HepG2 (cell line): ENCODE results near the gene CBX5. TPM values are rescaled to one million over a fixed set of nuclear protein-coding genes. Genes with fewer than 3 reads are reported as not detected.
"Not testable (repeated sequence)": the region's sequence is repeated elsewhere in the genome, so short reads cannot be mapped to it uniquely, and the experiment has no call there.

Source experiments
- ATAC-seq: fragments of 200-7000 bp; cut with Tn5 transposase; 3 replicates; pipeline ENCODE4 v1.9.1; 2020; ENCODE audit warnings: mild to moderate bottlenecking, moderate library complexity
- BruUV-seq: library from RNA; stranded (reverse); fragments of 400-500 nt; replicated peaks from 2 replicates; lab custom pipeline; 2021; lab: Mats Ljungman, UMichigan
- CTCF ChIA-PET: fragments of 300-600 bp; formaldehyde crosslinking; extraction: SDS; loops from one replicate; lab custom pipeline; 2021; ENCODE audit warnings: low total read pairs, inconsistent platforms, low intra/inter-chr PET ratio; lab: Yijun Ruan, JAX
- POLR2A ChIA-PET: fragments of 350-600 bp; sonication (Branson Sonifier 250); formaldehyde crosslinking; loops from one replicate; lab custom pipeline; 2020; ENCODE audit warnings: antibody characterized with exemption, inconsistent platforms; lab: Yijun Ruan, JAX
- DNase-seq: peaks from one replicate; pipeline ENCODE4 v3.0.0-alpha.2; 2015; ENCODE audit warnings: low spot score
- FAIRE-seq: peaks from 3 replicates; lab custom pipeline; 2011; peaks lifted over from hg19 to GRCh38; lab: Jason Lieb, UNC
- H2AFZ ChIP-seq: one replicate; pipeline ENCODE4 v1.6.1; 2011; ENCODE audit warnings: low read length, inconsistent platforms
- H3K27ac ChIP-seq: fragments of 300-600 bp; 3 replicates; pipeline ENCODE4 v1.8.0; 2011; ENCODE audit warnings: mixed run types, mild to moderate bottlenecking, mixed read lengths, low read length, inconsistent platforms; ENCODE audit not compliant: insufficient read depth; ENCODE audit errors: extremely low read length
- H3K27me3 ChIP-seq, 2 experiments: fragments of 200-600 bp in 1 of 2; 2 replicates in 1 of 2; 3 replicates in 1 of 2; pipeline versions ENCODE4 v1.6.0 to v1.8.0; 2011; ENCODE audit warnings: low read length in 2 of 2, mild to moderate bottlenecking in 2 of 2, moderate library complexity in 2 of 2, inconsistent platforms in 1 of 2; ENCODE audit not compliant: insufficient read depth in 2 of 2, control insufficient read depth in 1 of 2
- H3K36me3 ChIP-seq, 2 experiments: fragments of 200-600 bp in 1 of 2; replicated peaks in 1 of 2; 2 replicates in 1 of 2; 3 replicates in 1 of 2; pipeline versions ENCODE4 v1.5.1 to v1.8.0; 2011; ENCODE audit warnings: low read length in 2 of 2, inconsistent platforms in 1 of 2; ENCODE audit not compliant: insufficient read depth in 2 of 2, control insufficient read depth in 1 of 2
- H3K4me1 ChIP-seq: 2 replicates; pipeline ENCODE4 v1.5.1; 2012; ENCODE audit warnings: low read length, inconsistent platforms; ENCODE audit not compliant: insufficient read depth
- H3K4me2 ChIP-seq: 2 replicates; pipeline ENCODE4 v1.6.0; 2011; ENCODE audit warnings: low read depth, low read length, inconsistent platforms
- H3K4me3 ChIP-seq, 3 experiments: fragments of 200-600 bp in 1 of 3; sonication (generic), shearing (Covaris generic) in 1 of 3; replicated peaks in 1 of 3; 2 replicates each; pipeline ENCODE4 v1.5.1; 2011 to 2016; ENCODE audit warnings: low read length in 3 of 3, inconsistent platforms in 2 of 3, low read depth in 2 of 3, mild to moderate bottlenecking in 2 of 3, control low read depth in 1 of 3, mixed read lengths in 1 of 3; ENCODE audit not compliant: insufficient read depth in 1 of 3
- H3K79me2 ChIP-seq: one replicate; pipeline ENCODE4 v1.6.1; 2011; ENCODE audit warnings: low read length, inconsistent platforms; ENCODE audit not compliant: insufficient read depth
- H3K9ac ChIP-seq: 2 replicates; pipeline ENCODE4 v1.6.0; 2011; ENCODE audit warnings: mild to moderate bottlenecking, low read depth, low read length, inconsistent platforms; ENCODE audit not compliant: insufficient read depth
- H3K9me3 ChIP-seq: 2 replicates; pipeline ENCODE4 v1.5.1; 2012; ENCODE audit warnings: mild to moderate bottlenecking, low read length
- H4K20me1 ChIP-seq: 2 replicates; pipeline ENCODE4 v1.6.0; 2011; ENCODE audit warnings: inconsistent platforms, mild to moderate bottlenecking, low read length, moderate library complexity; ENCODE audit not compliant: insufficient read depth
- AGO2 ChIP-seq: fragments of 200-400 bp; formaldehyde crosslinking; optimal IDR thresholded peaks from 2 replicates; pipeline ENCODE3; 2017; ENCODE audit warnings: mild to moderate bottlenecking, low read depth, low read length, moderate library complexity
- ATF7 ChIP-seq, 2 experiments: fragments of 450-650 bp in 1 of 2; sonication (generic) in 1 of 2; formaldehyde crosslinking in 1 of 2; IDR thresholded peaks; 2 replicates each; pipeline versions ENCODE4 v1.4.0 to v1.6.1; 2016 to 2020; ENCODE audit warnings: antibody characterized with exemption in 1 of 2, mild to moderate bottlenecking in 1 of 2, missing genetic modification reagents in 1 of 2
- ATF7-NPFF ChIP-seq: sonication (generic); formaldehyde crosslinking; IDR thresholded peaks from 2 replicates; pipeline ENCODE4 v1.8.1; 2023; ENCODE audit warnings: mild to moderate bottlenecking, low read depth, missing genetic modification reagents, moderate library complexity
- BHLHE40 ChIP-seq: IDR thresholded peaks from 2 replicates; pipeline ENCODE4 v1.6.1; 2011; ENCODE audit warnings: low read length, improper control_type of control experiment
- GRHL1 ChIP-seq: sonication (generic); formaldehyde crosslinking; conservative IDR thresholded peaks from 2 replicates; pipeline ENCODE4 v1.8.0; 2022; ENCODE audit warnings: missing genetic modification reagents
- HCFC1 ChIP-seq: fragments of 150-350 bp; IDR thresholded peaks from 2 replicates; pipeline ENCODE4 v1.6.1; 2014; ENCODE audit warnings: low read depth, low read length
- IRX3 ChIP-seq: sonication (generic); formaldehyde crosslinking; IDR thresholded peaks from 2 replicates; pipeline ENCODE4 v1.8.1; 2023; ENCODE audit warnings: mild to moderate bottlenecking, low read depth, missing genetic modification reagents, borderline replicate concordance
- RBFOX2 ChIP-seq: fragments of 200-400 bp; formaldehyde crosslinking; IDR thresholded peaks from 2 replicates; pipeline ENCODE4 v1.6.1; 2017; ENCODE audit warnings: low read depth, mild to moderate bottlenecking, low read length
- SAP130 ChIP-seq: IDR thresholded peaks from 2 replicates; pipeline ENCODE4 v1.6.1; 2016; ENCODE audit warnings: low read depth
- ZNF124 ChIP-seq: sonication (generic); formaldehyde crosslinking; IDR thresholded peaks from 2 replicates; pipeline ENCODE4 v1.4.0; 2020; ENCODE audit warnings: missing genetic modification reagents
- ZNF331 ChIP-seq: sonication (generic); formaldehyde crosslinking; IDR thresholded peaks from 2 replicates; pipeline ENCODE4 v1.4.0; 2020; ENCODE audit warnings: missing genetic modification reagents
- ZNF501 ChIP-seq: sonication (generic); formaldehyde crosslinking; IDR thresholded peaks from 2 replicates; pipeline ENCODE4 v1.5.1; 2020; ENCODE audit warnings: mild to moderate bottlenecking, moderate library complexity, missing genetic modification reagents
- ZNF543 ChIP-seq: sonication (generic); formaldehyde crosslinking; IDR thresholded peaks from 2 replicates; pipeline ENCODE4 v1.4.0; 2020; ENCODE audit warnings: mild to moderate bottlenecking, missing genetic modification reagents
- ZNF766 ChIP-seq: sonication (generic); formaldehyde crosslinking; IDR thresholded peaks from 2 replicates; pipeline ENCODE4 v1.5.0; 2020; ENCODE audit warnings: missing genetic modification reagents, borderline replicate concordance
- WGBS: methylation state at CpG from one replicate; pipeline ENCODE4 v1.1.6; 2017; ENCODE audit warnings: low lambda C conversion rate; 5-methylcytosine and 5-hydroxymethylcytosine counted together
- in situ Hi-C: cut with HindIII; loops from 2 replicates; pipeline ENCODE4 v1.10.0; 2017; ENCODE audit warnings: low pct_unique_long_range_greater_than_20kb; ENCODE audit not compliant: extremely low pct_ligation_motif_present
- intact Hi-C: fragments of 100-400 bp; cut with micrococcal nuclease; formaldehyde crosslinking; loops from one replicate; pipeline ENCODE4 v1.10.0; 2022; ENCODE audit not compliant: unreplicated experiment
- polyA plus RNA-seq, 8 experiments: library from polyadenylated mRNA; depleted of rRNA in 3 of 8; stranded (reverse) in 7 of 8; unstranded in 1 of 8; fragments of >200 nt; fragmentation: Illumina TruSeq in 4 of 8; extraction: Trizol in 4 of 8; gene quantifications; 2 replicates each; pipeline versions ENCODE4 v1.2.1 to v1.2.3, GENCODE V29; 2011 to 2016; ENCODE audit warnings: low read depth in 4 of 8, missing spikeins in 1 of 8, mixed read lengths in 1 of 8; ENCODE audit not compliant: insufficient read depth in 1 of 8
- total RNA-seq, 5 experiments: library from RNA; depleted of rRNA; stranded (reverse); fragments of >200 nt; fragmentation: Illumina TruSeq; extraction: Trizol; gene quantifications; 2 replicates each; pipeline ENCODE4 v1.2.3, GENCODE V29; 2016; ENCODE audit warnings: low read depth in 1 of 5

Gene CBX5
- total and polyA plus RNA-seq, 2 of the 13 experiments (the other 11 are each of a cell fraction or from before 2014, with no cell fraction given) = 16.0 to 22.2 TPM

GRCh38 chr12:54284070-54284780, 4.3 kb upstream of the CBX5 start:
- H2AFZ ChIP-seq, H3K9me3 ChIP-seq, DNase-seq, H3K27me3 ChIP-seq, FAIRE-seq, BruUV-seq, ATAC-seq, intact Hi-C loops, CTCF ChIA-PET, H3K27ac ChIP-seq: not testable (repeated sequence)
- TF ChIP-seq AGO2 (peak; percentile 21), RBFOX2 (peak; percentile 32)
- Histone ChIP-seq H3K9ac (peak overlapping the region; percentile 100), H3K4me1 (peaks cover 48% of the 10 kb centered on the region), H3K36me3 (peaks cover 13 to 59% of the 10 kb centered on the region in 2 experiments), H3K4me2 (peak overlapping the region; percentile 79), H3K4me3 (peak overlapping the region; percentile 73 to 79 (median 76); a peak in 5 of 6 replicates), H3K79me2 (peaks cover 43% of the 10 kb centered on the region), H4K20me1 (peaks cover 70% of the 10 kb centered on the region)
- in situ Hi-C loops = loop anchor here (5.0 kb wide), 1 partner anchor 43 kb away; the partner anchor contains the start of gene COPZ1
- POLR2A ChIA-PET = interaction anchor here (1.0 to 5.2 kb wide), 5 partner anchors 10 to 75 kb away, joined by 3 to 65 read pairs (median 11); partner anchors contain the start of genes COPZ1 and NFE2
- WGBS = 70% methylated on average over 1 of the region's 2 CpGs

GRCh38 chr12:54282949-54283593, 3.1 kb upstream of the CBX5 start:
- Histone ChIP-seq H3K79me2 (peaks cover 55% of the 10 kb centered on the region), H3K36me3 (peaks cover 13 to 59% of the 10 kb centered on the region in 2 experiments), H3K27ac (no peak overlapping the region), H4K20me1 (peaks cover 65% of the 10 kb centered on the region), H3K9ac (peak overlapping the region; percentile 100), H3K4me1 (peaks cover 55% of the 10 kb centered on the region), H2AFZ (no peak overlapping the region), H3K27me3 (no peaks in the 10 kb centered on the region; a peak in 1 of 5 replicates), H3K4me3 (peak overlapping the region; percentile 73 to 79 (median 76)), H3K4me2 (peak overlapping the region; percentile 79), H3K9me3 (no peaks in the 10 kb centered on the region)
- intact Hi-C loops = no loop called here
- DNase-seq (no peak), FAIRE-seq (no peak), ATAC-seq (no peak)
- ChIA-PET CTCF (no interaction called here), POLR2A (interaction anchor here (1.5 to 5.2 kb wide), 4 partner anchors 11 to 76 kb away, joined by 7 to 65 read pairs (median 13); partner anchors contain the start of genes COPZ1 and NFE2)
- WGBS = 51% methylated on average over 11 of the region's 11 CpGs
- in situ Hi-C loops = loop anchor here (5.0 kb wide), 1 partner anchor 44 kb away; the partner anchor contains the start of gene COPZ1
- BruUV-seq = no TSS peak
- no peak for TF ChIP-seq HCFC1
- TF ChIP-seq ZNF331 = peak; percentile 24; the same call in 1 of the 2 replicates
- TF ChIP-seq BHLHE40 = no peak
- no peak for TF ChIP-seq ZNF766 (CRISPR knock-in tag)
- TF ChIP-seq RBFOX2 = peak; percentile 72
- TF ChIP-seq ZNF543 (CRISPR knock-in tag) = no peak
- TF ChIP-seq ATF7 (IDR thresholded peaks at IDR 0.05) = no peak
- TF ChIP-seq ATF7 (CRISPR knock-in tag; IDR thresholded peaks at IDR 0.05) = no peak
- TF ChIP-seq ATF7-NPFF (CRISPR knock-in tag) = no peak
- no peak for TF ChIP-seq ZNF501 (CRISPR knock-in tag)
- no peak for TF ChIP-seq GRHL1 (CRISPR knock-in tag)
- 0 out of 2 replicates have a peak, but pooled peaks have one; percentile 10 for TF ChIP-seq SAP130
- TF ChIP-seq IRX3 = no peak
- TF ChIP-seq ZNF124 = 0 out of 2 replicates have a peak, but pooled peaks have one; percentile 38
